ENCODE measurements around the gene BRCC3.

- TF ChIP-seq EZH2phosphoT487 (IDR thresholded peaks at IDR 0.05; ENCODE audit: insufficient read depth, low read depth) (no peak), EZH2 (IDR thresholded peaks at IDR 0.05; ENCODE audit: insufficient read depth, poor library complexity, severe bottlenecking) (no peak)
Observed at GRCh38 chrX:155022585-155022984, 48.7 kb upstream of the BRCC3 start, which contains the start of gene F8.
